ENCODE measurements around the gene ABCC6. TPM values are rescaled to one million over a fixed set of nuclear protein-coding genes. Genes with fewer than 3 reads are reported as not detected.
"Not testable (repeated sequence)": the region's sequence is repeated elsewhere in the genome, so short reads cannot be mapped to it uniquely, and the experiment has no call there.

ABCC6 gene
- total RNA-seq, 1 donor from 2014 or later, result 5.9 TPM

GRCh38 chr16:16151315-16151714 lies 72.0 kb downstream of the ABCC6 start:
- peak overlapping the region; percentile 50 for H3K27ac Mint-ChIP-seq
- DNase-seq (ENCODE audit: extremely low spot score, unreplicated experiment), result no peak
- H3K4me3 Mint-ChIP-seq, result no peak overlapping the region
- no peaks in the 10 kb centered on the region for H3K9me3 Mint-ChIP-seq
- no peaks in the 10 kb centered on the region for H3K36me3 Mint-ChIP-seq
- no peak for TF ChIP-seq CTCF (conservative IDR thresholded peaks at IDR 0.05)
- H3K4me1 Mint-ChIP-seq (ENCODE audit: unreplicated experiment), result no peaks in the 10 kb centered on the region
- H3K27me3 Mint-ChIP-seq, result no peaks in the 10 kb centered on the region

GRCh38 chr16:16150878-16151152 lies 72.5 kb downstream of the ABCC6 start:
- Mint-ChIP-seq H3K27ac (no peak overlapping the region), H3K36me3 (no peaks in the 10 kb centered on the region), H3K4me1 (ENCODE audit: unreplicated experiment) (no peaks in the 10 kb centered on the region), H3K9me3 (no peaks in the 10 kb centered on the region), H3K4me3 (no peak overlapping the region), H3K27me3 (no peaks in the 10 kb centered on the region)
- DNase-seq (ENCODE audit: extremely low spot score, unreplicated experiment), result no peak
- TF ChIP-seq CTCF (conservative IDR thresholded peaks at IDR 0.05), result no peak

- H3K4me3 Mint-ChIP-seq, result no peak overlapping the region
- H3K27me3 Mint-ChIP-seq, result no peaks in the 10 kb centered on the region
- H3K27ac Mint-ChIP-seq, result no peak overlapping the region
- no peak for TF ChIP-seq CTCF (conservative IDR thresholded peaks at IDR 0.05)
- no peak for DNase-seq (ENCODE audit: extremely low spot score, unreplicated experiment)
- no peaks in the 10 kb centered on the region for H3K36me3 Mint-ChIP-seq
- H3K9me3 Mint-ChIP-seq, result no peaks in the 10 kb centered on the region
- no peaks in the 10 kb centered on the region for H3K4me1 Mint-ChIP-seq (ENCODE audit: unreplicated experiment)
Measured at GRCh38 chr16:16150117-16150877, 73.0 kb downstream of the ABCC6 start.

GRCh38 chr16:16149710-16150116 lies 73.6 kb downstream of the ABCC6 start:
- DNase-seq (ENCODE audit: extremely low spot score, unreplicated experiment), result no peak
- H3K27ac Mint-ChIP-seq, result no peak overlapping the region
- H3K4me3 Mint-ChIP-seq, result no peak overlapping the region
- no peaks in the 10 kb centered on the region for H3K4me1 Mint-ChIP-seq (ENCODE audit: unreplicated experiment)
- TF ChIP-seq CTCF (conservative IDR thresholded peaks at IDR 0.05), result no peak
- no peaks in the 10 kb centered on the region for H3K9me3 Mint-ChIP-seq
- H3K36me3 Mint-ChIP-seq, result no peaks in the 10 kb centered on the region
- H3K27me3 Mint-ChIP-seq, result no peaks in the 10 kb centered on the region

- Mint-ChIP-seq H3K4me1 (ENCODE audit: unreplicated experiment) (no peaks in the 10 kb centered on the region), H3K27ac (no peak overlapping the region), H3K9me3 (no peaks in the 10 kb centered on the region), H3K27me3 (no peaks in the 10 kb centered on the region), H3K36me3 (no peaks in the 10 kb centered on the region), H3K4me3 (no peak overlapping the region)
- no peak for DNase-seq (ENCODE audit: extremely low spot score, unreplicated experiment)
- no peak for TF ChIP-seq CTCF (conservative IDR thresholded peaks at IDR 0.05)
Measured at GRCh38 chr16:16148755-16149154, 74.5 kb downstream of the ABCC6 start.

GRCh38 chr16:16148000-16148599 lies 75.2 kb downstream of the ABCC6 start:
- not testable (repeated sequence) for DNase-seq (ENCODE audit: extremely low spot score, unreplicated experiment); H3K36me3 Mint-ChIP-seq; H3K4me1 Mint-ChIP-seq (ENCODE audit: unreplicated experiment); H3K27ac Mint-ChIP-seq; H3K9me3 Mint-ChIP-seq; H3K4me3 Mint-ChIP-seq; H3K27me3 Mint-ChIP-seq

All from type B pancreatic cell (in vitro differentiated cells).